Measurements from ENCODE around the gene HCN4. TPM values are rescaled to one million over a fixed set of nuclear protein-coding genes. Genes with fewer than 3 reads are reported as not detected.

HCN4 gene
- total and polyA plus RNA-seq, 2 experiments from 2014 or later = 2.4 to 10.6 TPM

DNA sequence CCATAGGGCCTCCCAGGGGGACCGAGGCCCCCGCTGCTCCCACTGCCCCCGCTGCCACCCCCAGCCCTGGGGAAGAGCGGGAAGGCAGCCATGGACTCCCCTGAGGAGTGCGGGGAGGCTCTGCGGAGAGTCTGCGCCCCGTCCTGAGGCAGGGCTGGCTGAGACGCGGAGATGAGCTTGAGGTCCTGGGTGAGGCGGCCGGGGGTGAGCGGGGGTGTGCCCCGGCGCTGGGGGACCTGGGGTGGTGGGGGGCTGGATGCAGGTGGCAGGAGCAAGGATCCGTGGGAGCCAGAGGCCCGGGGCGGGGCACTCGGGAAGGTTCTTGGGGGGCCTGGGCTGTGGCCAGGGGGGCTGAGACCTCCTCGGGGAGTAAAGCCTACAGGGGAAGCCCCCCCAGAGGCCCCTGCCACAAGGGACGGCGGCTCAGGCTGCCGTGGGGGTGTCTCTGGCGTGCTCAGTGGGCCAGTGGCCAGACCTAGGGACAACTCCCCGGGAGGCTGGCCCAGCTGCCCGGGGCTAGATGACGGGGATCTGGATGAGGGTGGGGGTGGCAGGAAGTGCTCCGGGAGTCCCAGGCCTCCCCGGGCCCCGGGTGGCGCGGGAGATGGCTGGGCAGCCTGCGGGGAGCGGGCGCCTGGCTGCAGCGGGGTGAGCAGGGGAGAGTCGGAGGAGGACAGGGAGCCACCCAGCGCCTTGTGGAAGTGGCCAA, 45.9 kb downstream of the HCN4 start:
- H3K4me3 ChIP-seq = no peak overlapping the region
- no peaks in the 10 kb centered on the region for H3K27me3 ChIP-seq (ENCODE audit: insufficient read depth)
- H4K20me1 ChIP-seq (replicated peaks; ENCODE audit: insufficient read depth) = no peaks in the 10 kb centered on the region
- H2AFZ ChIP-seq = no peak overlapping the region
- no peaks in the 10 kb centered on the region for H3K79me2 ChIP-seq (replicated peaks; ENCODE audit: insufficient read depth)
- DNase-seq (ENCODE audit: low spot score) (no peak), ATAC-seq (no peak)
- H3K9me2 ChIP-seq (ENCODE audit: insufficient read depth) = no peaks in the 10 kb centered on the region
- peaks cover 14% of the 10 kb centered on the region for H3K27me3 Mint-ChIP-seq (ENCODE audit: insufficient read depth, low read depth, poor library complexity)
- peaks cover 4% of the 10 kb centered on the region; the same call in 1 of the 2 replicates for H3K4me1 ChIP-seq (ENCODE audit: insufficient read depth)
- H3K4me1 Mint-ChIP-seq = peaks cover 18% of the 10 kb centered on the region
- no peak overlapping the region for H3K4me2 ChIP-seq
- no peak overlapping the region for H3K27ac Mint-ChIP-seq
- no peaks in the 10 kb centered on the region for H3K36me3 ChIP-seq (ENCODE audit: insufficient read depth)
- H3K36me3 Mint-ChIP-seq (ENCODE audit: low read depth) = peaks cover 20% of the 10 kb centered on the region
- no peaks in the 10 kb centered on the region for H3K9me3 Mint-ChIP-seq
- no peaks in the 10 kb centered on the region for H3F3A ChIP-seq (replicated peaks; ENCODE audit: low read depth)
- no peak overlapping the region for H3K4me3 Mint-ChIP-seq
- TF ChIP-seq ETS1 (IDR thresholded peaks at IDR 0.05) = no peak
- no peak for TF ChIP-seq CTCF (conservative IDR thresholded peaks at IDR 0.05; ENCODE audit: low read depth in 2 of 2)
- no peak for TF ChIP-seq NANOG (IDR thresholded peaks at IDR 0.05; ENCODE audit: borderline replicate concordance)
- TF ChIP-seq CREB1 (CRISPR knock-in tag; IDR thresholded peaks at IDR 0.05; ENCODE audit: low read depth) = no peak
- no peak for TF ChIP-seq POLR2AphosphoS5 (IDR thresholded peaks at IDR 0.05; ENCODE audit: low read depth)
- TF ChIP-seq ZNF114 (CRISPR knock-in tag; IDR thresholded peaks at IDR 0.05) = no peak
- TF ChIP-seq, protein P1, sequence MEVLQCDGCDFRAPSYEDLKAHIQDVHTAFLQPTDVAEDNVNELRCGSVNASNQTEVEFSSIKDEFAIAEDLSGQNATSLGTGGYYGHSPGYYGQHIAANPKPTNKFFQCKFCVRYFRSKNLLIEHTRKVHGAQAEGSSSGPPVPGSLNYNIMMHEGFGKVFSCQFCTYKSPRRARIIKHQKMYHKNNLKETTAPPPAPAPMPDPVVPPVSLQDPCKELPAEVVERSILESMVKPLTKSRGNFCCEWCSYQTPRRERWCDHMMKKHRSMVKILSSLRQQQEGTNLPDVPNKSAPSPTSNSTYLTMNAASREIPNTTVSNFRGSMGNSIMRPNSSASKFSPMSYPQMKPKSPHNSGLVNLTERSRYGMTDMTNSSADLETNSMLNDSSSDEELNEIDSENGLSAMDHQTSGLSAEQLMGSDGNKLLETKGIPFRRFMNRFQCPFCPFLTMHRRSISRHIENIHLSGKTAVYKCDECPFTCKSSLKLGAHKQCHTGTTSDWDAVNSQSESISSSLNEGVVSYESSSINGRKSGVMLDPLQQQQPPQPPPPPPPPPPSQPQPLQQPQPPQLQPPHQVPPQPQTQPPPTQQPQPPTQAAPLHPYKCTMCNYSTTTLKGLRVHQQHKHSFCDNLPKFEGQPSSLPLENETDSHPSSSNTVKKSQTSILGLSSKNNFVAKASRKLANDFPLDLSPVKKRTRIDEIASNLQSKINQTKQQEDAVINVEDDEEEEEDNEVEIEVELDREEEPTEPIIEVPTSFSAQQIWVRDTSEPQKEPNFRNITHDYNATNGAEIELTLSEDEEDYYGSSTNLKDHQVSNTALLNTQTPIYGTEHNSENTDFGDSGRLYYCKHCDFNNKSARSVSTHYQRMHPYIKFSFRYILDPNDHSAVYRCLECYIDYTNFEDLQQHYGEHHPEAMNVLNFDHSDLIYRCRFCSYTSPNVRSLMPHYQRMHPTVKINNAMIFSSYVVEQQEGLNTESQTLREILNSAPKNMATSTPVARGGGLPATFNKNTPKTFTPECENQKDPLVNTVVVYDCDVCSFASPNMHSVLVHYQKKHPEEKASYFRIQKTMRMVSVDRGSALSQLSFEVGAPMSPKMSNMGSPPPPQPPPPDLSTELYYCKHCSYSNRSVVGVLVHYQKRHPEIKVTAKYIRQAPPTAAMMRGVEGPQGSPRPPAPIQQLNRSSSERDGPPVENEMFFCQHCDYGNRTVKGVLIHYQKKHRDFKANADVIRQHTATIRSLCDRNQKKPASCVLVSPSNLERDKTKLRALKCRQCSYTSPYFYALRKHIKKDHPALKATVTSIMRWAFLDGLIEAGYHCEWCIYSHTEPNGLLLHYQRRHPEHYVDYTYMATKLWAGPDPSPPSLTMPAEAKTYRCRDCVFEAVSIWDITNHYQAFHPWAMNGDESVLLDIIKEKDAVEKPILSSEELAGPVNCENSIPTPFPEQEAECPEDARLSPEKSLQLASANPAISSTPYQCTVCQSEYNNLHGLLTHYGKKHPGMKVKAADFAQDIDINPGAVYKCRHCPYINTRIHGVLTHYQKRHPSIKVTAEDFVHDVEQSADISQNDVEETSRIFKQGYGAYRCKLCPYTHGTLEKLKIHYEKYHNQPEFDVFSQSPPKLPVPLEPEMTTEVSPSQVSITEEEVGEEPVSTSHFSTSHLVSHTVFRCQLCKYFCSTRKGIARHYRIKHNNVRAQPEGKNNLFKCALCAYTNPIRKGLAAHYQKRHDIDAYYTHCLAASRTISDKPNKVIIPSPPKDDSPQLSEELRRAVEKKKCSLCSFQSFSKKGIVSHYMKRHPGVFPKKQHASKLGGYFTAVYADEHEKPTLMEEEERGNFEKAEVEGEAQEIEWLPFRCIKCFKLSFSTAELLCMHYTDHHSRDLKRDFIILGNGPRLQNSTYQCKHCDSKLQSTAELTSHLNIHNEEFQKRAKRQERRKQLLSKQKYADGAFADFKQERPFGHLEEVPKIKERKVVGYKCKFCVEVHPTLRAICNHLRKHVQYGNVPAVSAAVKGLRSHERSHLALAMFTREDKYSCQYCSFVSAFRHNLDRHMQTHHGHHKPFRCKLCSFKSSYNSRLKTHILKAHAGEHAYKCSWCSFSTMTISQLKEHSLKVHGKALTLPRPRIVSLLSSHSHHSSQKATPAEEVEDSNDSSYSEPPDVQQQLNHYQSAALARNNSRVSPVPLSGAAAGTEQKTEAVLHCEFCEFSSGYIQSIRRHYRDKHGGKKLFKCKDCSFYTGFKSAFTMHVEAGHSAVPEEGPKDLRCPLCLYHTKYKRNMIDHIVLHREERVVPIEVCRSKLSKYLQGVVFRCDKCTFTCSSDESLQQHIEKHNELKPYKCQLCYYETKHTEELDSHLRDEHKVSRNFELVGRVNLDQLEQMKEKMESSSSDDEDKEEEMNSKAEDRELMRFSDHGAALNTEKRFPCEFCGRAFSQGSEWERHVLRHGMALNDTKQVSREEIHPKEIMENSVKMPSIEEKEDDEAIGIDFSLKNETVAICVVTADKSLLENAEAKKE (CRISPR knock-in tag; IDR thresholded peaks at IDR 0.05) = no peak
- no peak for TF ChIP-seq REST (IDR thresholded peaks at IDR 0.05; ENCODE audit: unreplicated experiment)
- no peak for TF ChIP-seq EZH2 (IDR thresholded peaks at IDR 0.05; ENCODE audit: low read depth, unreplicated experiment)
- TF ChIP-seq JUNB (IDR thresholded peaks at IDR 0.05; ENCODE audit: unreplicated experiment) = no peak
- TF ChIP-seq STAT1 (IDR thresholded peaks at IDR 0.05; ENCODE audit: unreplicated experiment) = no peak
- TF ChIP-seq EZH2phosphoT487 (IDR thresholded peaks at IDR 0.05; ENCODE audit: unreplicated experiment) = no peak
- no peak for TF ChIP-seq ZNF331 (CRISPR knock-in tag; IDR thresholded peaks at IDR 0.05; ENCODE audit: low read depth)
- no peak overlapping the region for H3K27ac ChIP-seq (ENCODE audit: low read depth)

Data from GM23338 (cell line).